Stimulated activated CD4-positive, alpha-beta T cell treated with anti-CD3 and anti-CD28 coated beads, Interleukin-1b, Interleukin-23, amount 100 ng/mL, for 1 hour (primary cell): ENCODE data around the gene RBM17.
"Not testable (repeated sequence)": the region's sequence is repeated elsewhere in the genome, so short reads cannot be mapped to it uniquely, and the experiment has no call there.

ENCODE experiments used
- DNase-seq, 2 donors: peaks; one replicate each; pipeline ENCODE4 v3.0.0-alpha.2; 2020; ENCODE audit warnings: low read depth in 2 of 2

RBM17 gene

GRCh38 chr10:6056411-6057135, 32.3 kb upstream of the RBM17 start:
- no peak for DNase-seq

GRCh38 chr10:6058682-6059475, 30.0 kb upstream of the RBM17 start:
- DNase-seq = no peak

- DNase-seq = no peak
Observed at GRCh38 chr10:6059506-6059905, 29.3 kb upstream of the RBM17 start.

GRCh38 chr10:6061056-6061455, 27.8 kb upstream of the RBM17 start:
- no peak for DNase-seq

- DNase-seq = peak in 1 of 2 donors; percentile 64
Observed at GRCh38 chr10:6062101-6062771, 26.6 kb upstream of the RBM17 start, which contains the start of gene IL2RA. IL2RA (minus strand) TSS chr10:6062367; CDS start chr10:6062151, 216 bp downstream.

GRCh38 chr10:6064119-6064518, 24.7 kb upstream of the RBM17 start:
- DNase-seq = no peak

GRCh38 chr10:6064726-6065125, 24.1 kb upstream of the RBM17 start:
- DNase-seq = not testable (repeated sequence)

GRCh38 chr10:6065406-6065805, 23.4 kb upstream of the RBM17 start:
- no peak for DNase-seq

- no peak for DNase-seq
Observed at GRCh38 chr10:6065835-6066234, 23.0 kb upstream of the RBM17 start.

- DNase-seq = no peak
Observed at GRCh38 chr10:6067457-6067856, 21.4 kb upstream of the RBM17 start.

GRCh38 chr10:6068006-6068405, 20.8 kb upstream of the RBM17 start:
- DNase-seq = no peak

- no peak for DNase-seq
Observed at GRCh38 chr10:6068422-6068821, 20.4 kb upstream of the RBM17 start.

- no peak for DNase-seq
Observed at GRCh38 chr10:6069081-6069931, 19.5 kb upstream of the RBM17 start.

- no peak for DNase-seq
Observed at GRCh38 chr10:6070660-6071059, 18.2 kb upstream of the RBM17 start.

GRCh38 chr10:6071181-6072175, 17.4 kb upstream of the RBM17 start:
- DNase-seq = no peak

GRCh38 chr10:6072215-6072934, 16.5 kb upstream of the RBM17 start:
- DNase-seq = no peak

- DNase-seq = no peak
Observed at GRCh38 chr10:6074489-6075301, 14.1 kb upstream of the RBM17 start.

- no peak for DNase-seq
Observed at GRCh38 chr10:6077071-6077675, 11.7 kb upstream of the RBM17 start.
